Thoracic aorta (tissue), 2 donors: ENCODE measurements around the gene SF1. TPM values are rescaled to one million over a fixed set of nuclear protein-coding genes. Genes with fewer than 3 reads are reported as not detected.

Experiments
- ATAC-seq: fragments of 150-250 bp; one replicate; pipeline ENCODE4 v1.8.0; 2017; ENCODE audit warnings: low read depth; ENCODE audit not compliant: insufficient number of reproducible peaks, low FRiP score
- DNase-seq: peaks from one replicate; pipeline ENCODE4 v3.0.0-alpha.2; 2020; ENCODE audit warnings: low spot score
- H3K27ac ChIP-seq, 2 donors: fragments of 200-600 bp; sonication (generic); 1 replicate in 1 of 2; 2 replicates in 1 of 2; pipeline ENCODE4 v1.5.1; 2016; ENCODE audit warnings: mild to moderate bottlenecking in 2 of 2, moderate library complexity in 2 of 2
- H3K27me3 ChIP-seq: fragments of 200-600 bp; sonication (generic); replicated peaks from 2 replicates; pipeline ENCODE4 v1.6.0; 2016; ENCODE audit warnings: mild to moderate bottlenecking; ENCODE audit not compliant: insufficient read depth
- H3K36me3 ChIP-seq: fragments of 200-600 bp; sonication (generic); one replicate; pipeline ENCODE4 v1.5.1; 2016
- H3K4me1 ChIP-seq, 2 donors: fragments of 200-600 bp; sonication (generic); 1 replicate in 1 of 2; 2 replicates in 1 of 2; pipeline versions ENCODE4 v1.5.1 to v1.6.0; 2016; ENCODE audit warnings: low read depth in 2 of 2, mild to moderate bottlenecking in 1 of 2; ENCODE audit not compliant: control insufficient read depth in 1 of 2
- H3K4me3 ChIP-seq: fragments of 200-600 bp; sonication (generic); 2 replicates; pipeline ENCODE4 v1.5.1; 2016; ENCODE audit warnings: mild to moderate bottlenecking
- H3K9me3 ChIP-seq: fragments of 200-600 bp; sonication (generic); 2 replicates; pipeline ENCODE4 v1.5.1; 2016
- CTCF ChIP-seq: fragments of 200-600 bp; sonication (generic); IDR thresholded peaks from one replicate; pipeline ENCODE4 v1.5.1; 2019; ENCODE audit warnings: antibody characterized with exemption
- total RNA-seq, 2 donors: library from RNA; depleted of rRNA; stranded (reverse); fragments of >200 nt; gene quantifications; one replicate each; pipeline versions ENCODE4 v1.1.0 to v1.2.3, GENCODE V29; 2016

SF1 gene
- total RNA-seq, 2 donors from 2014 or later = 250 to 512 TPM

GRCh38 chr11:64731601-64732000 is 46.7 kb downstream of the SF1 start:
- no peak for ATAC-seq
- DNase-seq = no peak
- no peaks in the 10 kb centered on the region for H3K4me1 ChIP-seq
- H3K4me3 ChIP-seq = no peak overlapping the region
- no peak overlapping the region for H3K27ac ChIP-seq
- no peaks in the 10 kb centered on the region for H3K27me3 ChIP-seq
- H3K9me3 ChIP-seq = no peaks in the 10 kb centered on the region
- peaks cover 40% of the 10 kb centered on the region for H3K36me3 ChIP-seq
- TF ChIP-seq CTCF = no peak

GRCh38 chr11:64729851-64730382 is 48.4 kb downstream of the SF1 start:
- no peak overlapping the region for H3K4me3 ChIP-seq
- H3K9me3 ChIP-seq = no peaks in the 10 kb centered on the region
- no peaks in the 10 kb centered on the region for H3K4me1 ChIP-seq
- no peak for ATAC-seq
- no peak for DNase-seq
- no peaks in the 10 kb centered on the region for H3K27me3 ChIP-seq
- TF ChIP-seq CTCF = no peak
- H3K36me3 ChIP-seq = peaks cover 23% of the 10 kb centered on the region
- H3K27ac ChIP-seq = no peak overlapping the region

- peaks cover 17% of the 10 kb centered on the region for H3K36me3 ChIP-seq
- ATAC-seq (no peak), DNase-seq (no peak)
- no peak for TF ChIP-seq CTCF
- no peak overlapping the region for H3K4me3 ChIP-seq
- H3K27me3 ChIP-seq = no peaks in the 10 kb centered on the region
- H3K27ac ChIP-seq = no peak overlapping the region
- no peaks in the 10 kb centered on the region for H3K4me1 ChIP-seq
- H3K9me3 ChIP-seq = no peaks in the 10 kb centered on the region
These were observed 49.5 kb downstream of the SF1 start for GRCh38 chr11:64728757-64729365.

GRCh38 chr11:64726867-64727530 is 51.3 kb downstream of the SF1 start:
- ATAC-seq (no peak), DNase-seq (no peak)
- H3K27ac ChIP-seq = no peak overlapping the region
- H3K4me3 ChIP-seq = no peak overlapping the region
- H3K9me3 ChIP-seq = no peaks in the 10 kb centered on the region
- no peak for TF ChIP-seq CTCF
- H3K36me3 ChIP-seq = peaks cover 14% of the 10 kb centered on the region
- H3K27me3 ChIP-seq = no peaks in the 10 kb centered on the region
- H3K4me1 ChIP-seq = peaks cover 0 to 7% of the 10 kb centered on the region in 2 donors

- H3K4me1 ChIP-seq = peaks cover 0 to 7% of the 10 kb centered on the region in 2 donors
- ATAC-seq (no peak), DNase-seq (no peak)
- H3K27ac ChIP-seq = no peak overlapping the region
- no peaks in the 10 kb centered on the region for H3K27me3 ChIP-seq
- H3K4me3 ChIP-seq = no peak overlapping the region
- H3K9me3 ChIP-seq = no peaks in the 10 kb centered on the region
- H3K36me3 ChIP-seq = peaks cover 7% of the 10 kb centered on the region
- TF ChIP-seq CTCF = no peak
These were observed 52.1 kb downstream of the SF1 start for GRCh38 chr11:64726211-64726641.
